SH-SY5Y (cell line): ENCODE measurements around the gene STUB1.

ENCODE experiments used
- GATA2 ChIP-seq: IDR thresholded peaks from 2 replicates; pipeline ENCODE4 v1.6.1; 2011; ENCODE audit warnings: mild to moderate bottlenecking, low read depth, low read length
- GATA3 ChIP-seq: IDR thresholded peaks from 2 replicates; pipeline ENCODE4 v1.6.1; 2011; ENCODE audit warnings: low read depth, mild to moderate bottlenecking, low read length, moderate library complexity

STUB1 gene

DNA sequence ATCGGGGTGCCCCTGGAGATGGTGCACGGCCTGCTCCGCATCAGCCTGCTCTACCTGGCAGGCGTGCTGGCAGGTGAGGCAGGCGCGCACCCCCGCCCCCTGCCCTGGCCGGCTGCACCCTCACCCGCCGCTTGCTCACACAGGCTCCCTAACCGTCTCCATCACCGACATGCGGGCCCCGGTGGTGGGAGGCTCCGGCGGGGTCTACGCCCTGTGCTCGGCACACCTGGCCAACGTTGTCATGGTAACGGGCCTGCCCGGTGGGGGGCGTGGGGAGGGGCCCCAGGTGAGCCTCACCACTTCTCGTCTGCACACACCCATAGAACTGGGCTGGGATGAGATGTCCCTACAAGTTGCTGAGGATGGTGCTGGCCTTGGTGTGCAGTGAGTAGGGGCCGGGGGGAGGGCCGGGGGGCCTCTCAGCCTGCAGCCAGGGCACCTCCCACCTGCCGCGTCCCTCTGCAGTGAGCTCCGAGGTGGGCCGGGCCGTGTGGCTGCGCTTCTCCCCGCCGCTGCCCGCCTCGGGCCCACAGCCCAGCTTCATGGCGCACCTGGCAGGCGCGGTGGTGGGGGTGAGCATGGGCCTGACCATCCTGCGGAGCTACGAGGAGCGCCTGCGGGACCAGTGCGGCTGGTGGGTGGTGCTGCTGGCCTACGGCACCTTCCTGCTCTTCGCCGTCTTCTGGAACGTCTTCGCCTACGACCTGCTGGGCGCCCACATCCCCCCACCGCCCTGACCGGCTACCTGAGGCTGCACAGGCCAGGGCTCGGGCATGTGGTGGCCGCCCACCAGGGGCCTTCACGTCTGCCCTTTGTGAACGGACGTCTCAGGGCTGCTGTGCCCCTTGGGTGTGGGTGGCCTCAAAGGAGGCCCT lies 2.7 kb upstream of the STUB1 start:
- no peak for TF ChIP-seq GATA3
- no peak for TF ChIP-seq GATA2

DNA sequence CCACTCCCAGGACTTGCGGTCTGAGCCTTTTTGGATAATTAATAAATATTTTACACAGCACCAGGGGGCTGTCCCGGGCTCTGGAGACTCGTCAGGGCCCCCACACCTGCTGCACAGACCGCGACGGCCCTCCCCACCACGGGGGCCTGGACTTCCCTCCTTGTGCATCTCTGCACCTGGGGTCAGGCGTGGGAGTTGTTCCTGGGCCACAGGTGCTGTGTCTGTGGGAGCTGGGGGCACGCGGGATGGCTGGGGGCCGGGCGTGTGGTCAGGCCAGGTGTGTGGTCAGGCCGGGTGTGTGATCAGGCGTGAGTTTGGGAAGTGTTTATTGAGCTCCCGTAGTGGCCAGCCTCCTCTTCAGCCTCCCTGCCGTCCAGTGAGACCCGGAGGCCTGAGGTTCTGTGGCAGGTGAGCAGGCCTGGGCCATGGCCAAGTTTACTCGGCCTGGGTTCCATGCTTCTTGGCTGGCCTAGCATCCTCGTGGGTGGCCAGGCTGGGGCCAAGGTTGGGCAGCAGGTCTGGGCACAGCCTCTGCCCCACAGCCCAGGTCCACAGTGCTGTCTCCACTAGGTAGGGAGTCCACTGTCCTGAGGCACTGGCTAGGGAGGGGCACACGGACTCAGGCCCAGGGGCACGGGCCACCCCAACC lies 1.9 kb upstream of the STUB1 start:
- TF ChIP-seq GATA3: no peak
- no peak for TF ChIP-seq GATA2

DNA sequence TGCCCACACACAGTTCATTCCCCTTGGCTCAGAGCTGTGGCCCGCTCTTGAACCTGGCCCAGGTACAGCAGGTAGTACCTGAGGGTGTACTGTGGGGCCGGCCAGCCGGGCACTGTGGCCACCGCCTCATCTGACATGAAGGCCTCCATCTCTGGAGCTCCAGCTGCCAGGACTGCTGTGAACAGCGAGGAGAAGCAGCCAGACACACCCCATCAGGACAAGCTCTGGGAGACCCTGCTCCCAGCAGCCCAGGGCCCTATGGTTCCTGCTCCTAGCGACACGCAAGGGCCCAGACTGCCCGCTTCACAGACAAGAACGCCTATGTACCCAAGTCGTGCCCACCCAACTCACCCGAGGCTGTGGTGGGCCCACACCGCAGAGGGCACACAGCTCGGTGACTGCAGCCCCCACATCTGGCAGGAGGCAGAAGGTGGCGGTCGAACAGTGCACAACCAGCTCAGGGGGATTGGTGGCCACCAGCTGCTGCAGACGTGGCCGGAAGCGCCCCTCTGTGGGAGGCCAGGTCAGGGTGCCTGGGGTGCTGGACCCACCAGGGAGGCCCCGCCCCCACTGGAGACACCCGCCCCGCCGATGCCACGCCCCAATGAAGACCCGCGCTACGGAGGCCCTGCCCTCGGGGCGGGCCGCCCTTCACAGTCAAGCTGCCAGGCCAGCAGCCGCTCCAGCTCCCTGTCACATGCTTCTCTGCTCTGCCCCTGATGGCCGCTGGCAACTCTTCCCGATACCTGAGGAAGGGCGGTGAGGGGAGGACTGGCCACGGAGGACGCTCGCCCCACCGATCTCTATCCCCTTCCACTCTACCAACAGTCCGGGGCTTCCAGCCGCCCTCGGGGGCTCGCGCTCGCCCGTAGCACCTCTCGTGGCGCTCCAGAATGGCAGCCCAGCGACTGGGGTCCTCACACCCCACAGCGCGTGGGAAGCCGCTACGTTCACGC lies 1.1 kb upstream of the STUB1 start:
- TF ChIP-seq GATA2 (no peak), GATA3 (no peak)

DNA sequence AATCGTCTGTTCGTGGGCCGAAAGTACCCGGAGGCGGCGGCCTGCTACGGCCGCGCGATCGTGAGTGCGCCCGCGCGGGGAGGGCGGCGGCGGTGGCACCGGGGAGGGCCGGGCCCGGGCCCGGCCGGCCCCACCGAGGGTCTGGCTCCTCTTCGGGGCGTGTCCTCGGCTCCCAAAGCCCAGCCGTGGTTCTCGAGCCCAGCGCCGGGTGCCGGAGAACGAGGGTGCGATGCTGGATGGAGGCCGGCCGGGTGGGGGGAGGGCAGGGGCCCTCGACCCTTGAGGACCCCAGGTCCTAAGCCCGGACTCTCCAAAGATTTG lies 375 bp downstream of the STUB1 start:
- TF ChIP-seq GATA2: no peak
- no peak for TF ChIP-seq GATA3

DNA sequence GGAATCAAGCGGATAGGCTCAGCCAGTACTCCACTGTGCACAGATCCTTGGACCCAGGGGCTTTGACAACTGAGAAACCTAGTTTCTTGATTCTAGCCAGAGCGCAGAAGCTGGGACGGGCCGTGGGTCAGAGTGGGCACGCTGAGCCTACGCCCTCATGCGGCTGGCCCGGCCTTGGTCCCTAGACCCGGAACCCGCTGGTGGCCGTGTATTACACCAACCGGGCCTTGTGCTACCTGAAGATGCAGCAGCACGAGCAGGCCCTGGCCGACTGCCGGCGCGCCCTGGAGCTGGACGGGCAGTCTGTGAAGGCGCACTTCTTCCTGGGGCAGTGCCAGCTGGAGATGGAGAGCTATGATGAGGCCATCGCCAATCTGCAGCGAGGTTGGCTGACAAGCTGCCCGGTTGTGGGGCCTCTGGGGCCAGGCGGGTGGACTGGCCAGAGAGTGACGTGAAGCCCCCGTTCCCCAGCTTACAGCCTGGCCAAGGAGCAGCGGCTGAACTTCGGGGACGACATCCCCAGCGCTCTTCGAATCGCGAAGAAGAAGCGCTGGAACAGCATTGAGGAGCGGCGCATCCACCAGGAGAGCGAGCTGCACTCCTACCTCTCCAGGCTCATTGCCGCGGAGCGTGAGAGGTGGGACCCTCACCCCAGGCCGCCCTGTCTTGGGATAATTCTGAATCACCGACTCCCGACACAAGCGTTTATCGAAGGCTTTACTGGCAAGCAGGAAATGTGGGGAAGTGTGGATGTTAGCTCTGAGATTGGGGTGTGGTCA lies 946 bp downstream of the STUB1 start:
- TF ChIP-seq GATA3 (no peak), GATA2 (no peak)

DNA sequence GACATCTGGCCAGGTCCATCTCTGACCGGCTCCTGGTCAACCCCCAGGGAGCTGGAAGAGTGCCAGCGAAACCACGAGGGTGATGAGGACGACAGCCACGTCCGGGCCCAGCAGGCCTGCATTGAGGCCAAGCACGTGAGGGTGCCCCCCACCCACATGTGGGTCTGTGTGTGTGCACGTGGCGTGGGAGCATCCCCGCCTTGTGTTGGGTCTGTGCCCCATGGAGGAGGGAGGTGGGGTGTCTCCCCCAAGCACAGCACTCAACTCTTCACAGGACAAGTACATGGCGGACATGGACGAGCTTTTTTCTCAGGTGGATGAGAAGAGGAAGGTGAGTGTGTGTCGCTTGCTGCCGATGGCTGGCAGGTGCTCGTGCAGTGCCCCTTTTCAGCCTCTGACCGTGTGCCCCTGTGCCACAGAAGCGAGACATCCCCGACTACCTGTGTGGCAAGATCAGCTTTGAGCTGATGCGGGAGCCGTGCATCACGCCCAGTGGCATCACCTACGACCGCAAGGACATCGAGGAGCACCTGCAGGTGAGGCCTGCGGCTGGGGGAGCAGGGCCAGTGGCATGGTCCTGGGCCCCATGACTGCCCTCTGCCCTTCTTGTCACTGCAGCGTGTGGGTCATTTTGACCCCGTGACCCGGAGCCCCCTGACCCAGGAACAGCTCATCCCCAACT lies 1.7 kb downstream of the STUB1 start:
- TF ChIP-seq GATA3: no peak
- TF ChIP-seq GATA2: no peak

DNA sequence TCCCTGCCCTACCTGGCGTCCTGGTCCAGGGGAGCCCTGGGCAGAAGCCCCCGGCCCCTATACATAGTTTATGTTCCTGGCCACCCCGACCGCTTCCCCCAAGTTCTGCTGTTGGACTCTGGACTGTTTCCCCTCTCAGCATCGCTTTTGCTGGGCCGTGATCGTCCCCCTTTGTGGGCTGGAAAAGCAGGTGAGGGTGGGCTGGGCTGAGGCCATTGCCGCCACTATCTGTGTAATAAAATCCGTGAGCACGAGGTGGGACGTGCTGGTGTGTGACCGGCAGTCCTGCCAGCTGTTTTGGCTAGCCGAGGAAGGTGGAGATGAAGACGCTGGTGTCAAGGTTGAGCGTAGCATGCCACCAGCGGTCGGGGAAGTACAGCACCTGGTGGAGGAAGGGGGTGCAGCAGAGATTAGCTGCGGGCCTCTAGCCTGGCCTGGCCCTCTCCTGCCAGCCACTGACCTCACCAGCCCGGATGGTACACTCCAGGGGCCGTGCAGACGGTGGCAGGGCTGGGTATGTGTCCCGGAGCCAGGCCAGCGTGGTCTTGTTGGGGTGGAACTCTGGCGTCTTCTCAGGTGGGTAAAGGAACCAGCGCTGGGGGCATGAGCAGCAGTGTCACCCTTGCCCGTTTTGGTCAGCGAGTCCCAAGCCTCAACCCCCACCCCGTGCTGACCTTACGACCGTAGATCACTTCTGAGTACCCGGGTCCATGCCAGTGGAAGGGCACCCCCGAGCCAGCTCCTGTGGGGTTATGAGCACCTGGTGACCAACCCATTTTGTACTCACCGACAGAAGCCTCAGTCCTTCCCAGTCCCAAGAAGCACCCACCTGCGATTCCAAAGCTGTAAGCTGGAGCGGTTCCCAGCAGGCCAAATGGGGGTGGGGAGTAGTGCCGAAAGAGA lies 2.5 kb downstream of the STUB1 start:
- TF ChIP-seq GATA3 (no peak), GATA2 (no peak)

DNA sequence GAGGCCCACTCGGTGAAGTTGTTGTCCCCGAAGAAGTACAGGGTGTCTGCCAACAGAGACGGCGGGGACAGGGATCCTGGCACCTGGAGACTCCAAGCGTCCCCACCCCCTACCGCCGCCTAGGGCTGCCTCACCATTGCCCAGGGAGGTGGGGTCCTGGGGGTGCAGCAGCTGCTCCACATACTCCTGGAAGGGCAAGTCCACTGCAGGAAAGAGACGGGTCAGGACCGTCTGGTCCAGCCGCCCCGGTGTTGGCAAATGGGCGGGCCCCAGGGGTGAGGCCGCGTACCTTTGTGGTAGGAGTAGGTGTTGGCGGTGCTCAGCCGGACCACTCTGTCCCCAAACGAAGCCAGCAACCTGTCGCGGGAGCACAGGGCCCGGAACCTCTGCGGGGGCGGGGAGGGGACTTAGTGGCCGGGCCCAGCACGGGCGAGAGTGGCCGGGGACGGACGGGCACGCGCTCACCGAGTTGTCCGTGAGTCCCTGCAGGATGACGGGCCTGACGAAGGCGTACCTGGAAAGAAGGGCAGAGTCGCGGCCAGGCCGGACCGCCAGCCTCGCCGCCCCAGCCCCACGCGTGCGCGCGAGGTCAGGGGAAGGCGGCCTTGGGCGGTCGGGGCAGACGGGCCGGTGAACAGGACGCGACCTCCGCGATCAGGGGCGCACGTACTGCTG lies 3.3 kb downstream of the STUB1 start:
- TF ChIP-seq GATA3: no peak
- no peak for TF ChIP-seq GATA2

DNA sequence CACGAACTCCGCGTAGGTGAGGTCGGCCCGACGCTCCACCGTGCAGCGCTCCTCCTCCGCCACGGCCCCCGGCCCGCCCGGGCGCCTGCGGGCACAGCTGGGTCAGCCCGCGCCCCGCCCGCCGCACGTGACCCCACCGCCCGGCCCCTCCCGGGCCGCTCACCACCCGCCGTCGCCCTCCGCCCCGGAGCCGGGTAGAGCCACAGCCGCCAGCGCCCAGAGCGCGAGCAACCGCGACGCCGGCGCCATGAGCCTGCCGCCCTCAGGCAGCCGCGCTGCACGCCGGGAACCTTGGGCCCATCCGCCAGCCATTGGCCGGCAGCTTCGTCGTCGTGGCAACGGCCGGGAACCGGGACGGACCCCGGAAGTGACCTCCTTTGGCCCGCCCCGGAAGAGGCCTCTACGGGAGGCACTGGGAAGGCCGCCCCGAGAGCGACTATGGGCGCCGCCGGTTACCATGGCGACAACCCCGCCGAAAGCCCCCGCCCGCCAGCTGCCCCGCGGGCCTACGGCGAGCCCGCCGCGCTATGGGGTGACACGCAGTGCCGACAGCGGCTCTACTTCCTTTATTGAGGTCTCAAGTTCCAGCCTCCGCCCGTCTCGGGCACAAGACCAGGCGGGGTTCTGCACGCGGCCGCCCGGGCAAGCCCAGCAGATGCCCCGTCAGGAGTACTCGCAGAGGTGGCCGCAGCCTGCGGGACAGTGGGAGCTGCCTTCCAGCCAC lies 4.0 kb downstream of the STUB1 start, which contains the start of gene JMJD8:
Gene JMJD8 (minus strand): TSS at position 264 of the 724 bp plus-strand sequence. CDS start 15 bp downstream, at position 249.
- TF ChIP-seq GATA3 (no peak), GATA2 (no peak)

DNA sequence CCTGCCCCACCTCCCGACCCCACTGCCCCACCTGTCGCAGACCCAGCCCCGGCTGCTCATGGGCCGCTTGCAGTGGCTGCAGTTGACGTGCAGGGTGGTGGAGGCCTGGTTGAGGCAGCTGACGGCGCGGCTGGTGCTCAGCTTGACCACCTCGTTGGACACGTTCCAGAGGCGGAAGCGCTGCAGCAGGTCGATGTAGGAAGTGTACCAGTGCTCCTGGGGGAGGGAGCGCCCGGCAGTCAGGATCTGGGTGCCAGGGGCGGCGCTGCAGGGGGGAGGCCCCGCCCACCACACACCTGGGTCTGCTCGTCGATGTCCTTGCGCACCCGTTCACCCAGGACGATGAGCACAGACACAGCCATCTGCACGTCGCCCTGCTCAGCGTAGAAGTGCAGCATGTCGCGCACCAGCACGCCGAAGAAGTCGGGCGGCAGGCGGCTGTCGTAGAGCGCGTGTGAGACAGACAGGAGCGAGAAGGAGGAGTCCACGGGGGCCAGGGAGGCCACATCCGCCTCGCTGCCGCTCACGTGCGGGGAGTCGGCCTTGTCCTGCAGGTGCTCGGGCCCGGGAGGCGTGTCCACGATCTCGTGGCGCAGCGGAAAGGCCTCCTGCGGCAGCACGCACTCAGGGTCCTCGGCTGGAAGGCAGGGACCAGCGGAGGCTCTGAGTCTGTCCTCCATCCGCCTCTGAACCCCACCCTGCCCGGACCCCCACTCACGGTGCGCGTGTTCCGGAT lies 4.9 kb downstream of the STUB1 start:
- TF ChIP-seq GATA3 (no peak), GATA2 (no peak)
